Measurements from ENCODE around the gene DNAH17.

Gene DNAH17

DNA sequence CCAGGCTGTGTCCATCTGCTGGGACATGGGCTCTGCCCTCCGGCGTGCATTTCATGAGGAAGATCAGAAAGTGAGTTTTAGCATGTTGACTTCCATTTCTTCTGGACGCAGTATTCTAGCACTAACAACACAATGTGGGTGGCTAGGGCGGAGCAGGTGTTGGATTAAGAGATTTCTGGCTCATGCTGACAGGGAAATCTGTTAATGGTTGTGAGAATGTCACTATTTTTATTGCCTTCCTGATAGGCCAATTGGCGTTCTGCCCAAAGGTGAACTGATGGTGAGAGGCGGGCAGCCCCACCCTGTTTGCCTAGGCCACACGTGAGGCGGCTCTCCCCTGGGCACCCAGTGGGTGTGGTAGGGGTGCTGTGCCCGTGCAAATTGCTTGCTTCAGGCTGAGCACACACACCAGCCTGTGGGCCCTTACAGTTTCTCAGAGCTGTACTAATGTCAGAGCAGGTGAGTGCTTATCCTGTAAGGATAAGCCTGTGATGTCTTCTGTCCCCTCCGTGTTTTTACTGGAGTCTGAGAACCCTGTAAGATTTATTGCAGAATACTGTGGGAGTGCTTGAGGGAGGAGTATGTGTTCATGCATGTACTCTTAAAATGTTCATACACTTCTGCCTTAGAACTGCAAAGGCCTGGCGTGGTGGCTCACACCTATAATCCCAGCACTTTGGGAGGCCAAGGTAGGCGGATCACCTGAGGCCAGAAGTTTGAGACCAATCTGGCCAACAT, 167.8 kb downstream of the DNAH17 start:
- no peak overlapping the region for H3K27ac ChIP-seq (ENCODE audit: low read length)

DNA sequence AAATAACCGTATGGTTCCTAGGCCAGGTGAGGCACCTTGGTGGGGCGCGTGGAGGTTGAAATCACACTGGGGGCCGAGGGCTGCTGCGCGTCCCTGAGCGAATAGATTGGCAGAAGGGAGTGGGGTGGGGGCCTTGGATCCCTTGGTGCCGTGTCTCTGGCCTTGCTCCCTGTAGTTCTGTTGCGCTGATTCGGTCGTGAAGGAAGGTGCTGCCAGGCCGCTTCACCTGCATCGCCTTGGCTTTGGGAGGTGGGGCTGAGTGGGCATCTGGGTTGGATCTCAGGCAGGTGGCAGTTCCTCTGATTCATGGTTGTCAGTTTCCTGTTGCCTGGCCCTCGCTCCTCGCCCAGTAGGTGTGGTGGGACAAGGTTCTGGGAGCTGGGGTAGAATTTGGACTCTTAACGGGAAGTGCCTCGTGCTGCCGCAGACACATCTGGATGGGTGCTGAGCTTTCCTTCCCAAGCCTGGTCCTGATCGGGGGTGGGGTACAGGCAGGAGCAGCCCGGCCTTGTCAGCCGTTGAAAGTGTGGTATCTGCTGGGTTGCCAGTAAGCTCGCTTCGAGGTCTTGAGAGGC, 168.6 kb downstream of the DNAH17 start:
- Histone ChIP-seq H3K27ac (ENCODE audit: low read length) (no peak overlapping the region), H3K4me1 (ENCODE audit: control insufficient read depth, insufficient read depth, low read length) (no peaks in the 10 kb centered on the region; the same call in 1 of the 2 replicates), H3K36me3 (ENCODE audit: control insufficient read depth, insufficient read depth, low read length) (peaks cover 27% of the 10 kb centered on the region), H3K27me3 (ENCODE audit: control insufficient read depth, insufficient read depth, low read length) (no peaks in the 10 kb centered on the region), H3K4me3 (ENCODE audit: low read length) (no peak overlapping the region), H3K9me3 (ENCODE audit: control insufficient read depth, insufficient read depth, low read length) (no peaks in the 10 kb centered on the region)
- no CpG with 5 or more reads among the region's 23 CpGs for WGBS (ENCODE audit: insufficient coverage, insufficient read length)
- DNase-seq (ENCODE audit: low read depth, low spot score) = no peak

More for the DNA sequence above, 167.8 kb downstream of the DNAH17 start:
- no peak for DNase-seq (ENCODE audit: low read depth, low spot score)
- Histone ChIP-seq H3K4me3 (ENCODE audit: low read length) (no peak overlapping the region), H3K27me3 (ENCODE audit: control insufficient read depth, insufficient read depth, low read length) (no peaks in the 10 kb centered on the region), H3K4me1 (ENCODE audit: control insufficient read depth, insufficient read depth, low read length) (no peaks in the 10 kb centered on the region; the same call in 1 of the 2 replicates), H3K9me3 (ENCODE audit: control insufficient read depth, insufficient read depth, low read length) (no peaks in the 10 kb centered on the region), H3K36me3 (ENCODE audit: control insufficient read depth, insufficient read depth, low read length) (peaks cover 22% of the 10 kb centered on the region)
- no CpG with 5 or more reads among the region's 12 CpGs for WGBS (ENCODE audit: insufficient coverage, insufficient read length)

GRCh38 chr17:78407387-78408000, 169.7 kb downstream of the DNAH17 start:
- H3K27ac ChIP-seq (ENCODE audit: low read length) = no peak overlapping the region
- no peaks in the 10 kb centered on the region; the same call in 1 of the 2 replicates for H3K4me1 ChIP-seq (ENCODE audit: control insufficient read depth, insufficient read depth, low read length)
- no peaks in the 10 kb centered on the region for H3K27me3 ChIP-seq (ENCODE audit: control insufficient read depth, insufficient read depth, low read length)
- DNase-seq (ENCODE audit: low read depth, low spot score) = no peak
- H3K9me3 ChIP-seq (ENCODE audit: control insufficient read depth, insufficient read depth, low read length) = no peaks in the 10 kb centered on the region
- H3K36me3 ChIP-seq (ENCODE audit: control insufficient read depth, insufficient read depth, low read length) = peaks cover 24% of the 10 kb centered on the region
- H3K4me3 ChIP-seq (ENCODE audit: low read length) = no peak overlapping the region
- WGBS (ENCODE audit: insufficient coverage, insufficient read length) = no CpG with 5 or more reads among the region's 7 CpGs

DNA sequence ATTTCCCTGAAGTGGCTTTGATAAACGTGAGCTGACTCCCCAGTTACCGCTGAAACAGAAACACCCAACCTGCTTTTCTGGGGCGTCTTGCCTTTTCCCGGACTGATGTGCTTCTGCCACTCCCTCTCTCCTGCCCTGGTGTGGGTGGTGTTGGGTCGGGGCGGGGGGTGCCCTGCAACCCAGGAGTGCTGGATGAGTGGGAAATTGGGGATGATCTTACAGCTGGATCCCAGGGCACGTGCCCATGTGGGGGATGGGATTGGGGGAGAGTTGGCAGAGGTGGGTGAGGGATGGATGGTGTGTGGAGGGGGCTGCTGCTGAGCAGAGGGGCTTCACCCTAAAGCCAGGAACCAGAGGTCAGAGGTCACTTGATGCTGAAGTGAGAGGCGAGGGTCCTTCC, 170.3 kb downstream of the DNAH17 start:
- Histone ChIP-seq H3K4me3 (ENCODE audit: low read length) (no peak overlapping the region), H3K36me3 (ENCODE audit: control insufficient read depth, insufficient read depth, low read length) (peaks cover 23% of the 10 kb centered on the region), H3K9me3 (ENCODE audit: control insufficient read depth, insufficient read depth, low read length) (no peaks in the 10 kb centered on the region), H3K4me1 (ENCODE audit: control insufficient read depth, insufficient read depth, low read length) (no peaks in the 10 kb centered on the region; the same call in 1 of the 2 replicates), H3K27ac (ENCODE audit: low read length) (no peak overlapping the region), H3K27me3 (ENCODE audit: control insufficient read depth, insufficient read depth, low read length) (no peaks in the 10 kb centered on the region)
- DNase-seq (ENCODE audit: low read depth, low spot score) = no peak
- WGBS (ENCODE audit: insufficient coverage, insufficient read length) = no CpG with 5 or more reads among the region's 8 CpGs

DNA sequence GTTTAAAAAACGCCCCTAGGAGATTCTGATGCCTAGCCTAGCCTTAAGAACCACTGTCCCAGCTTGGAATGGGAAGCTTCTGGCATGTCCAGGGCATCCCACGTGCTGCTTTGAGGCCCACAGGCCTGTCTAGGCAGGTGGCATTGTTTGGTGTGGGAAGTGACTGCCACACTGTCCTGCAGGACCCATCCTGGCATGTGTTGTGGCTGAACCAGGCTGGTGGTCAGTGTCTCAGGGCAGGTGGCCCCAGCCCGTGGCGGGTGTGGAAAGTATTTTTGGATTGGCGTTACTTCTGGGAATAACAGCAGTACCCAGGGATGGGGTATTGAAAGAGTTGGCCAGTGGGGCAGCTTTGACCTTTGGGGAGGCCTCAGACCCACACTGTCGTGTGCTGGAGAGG, 170.8 kb downstream of the DNAH17 start:
- WGBS (ENCODE audit: insufficient coverage, insufficient read length) = no CpG with 5 or more reads among the region's 6 CpGs
- H3K9me3 ChIP-seq (ENCODE audit: control insufficient read depth, insufficient read depth, low read length) = no peaks in the 10 kb centered on the region
- DNase-seq (ENCODE audit: low read depth, low spot score) = no peak
- H3K4me3 ChIP-seq (ENCODE audit: low read length) = no peak overlapping the region
- no peaks in the 10 kb centered on the region; the same call in 1 of the 2 replicates for H3K4me1 ChIP-seq (ENCODE audit: control insufficient read depth, insufficient read depth, low read length)
- H3K36me3 ChIP-seq (ENCODE audit: control insufficient read depth, insufficient read depth, low read length) = peaks cover 27% of the 10 kb centered on the region
- H3K27ac ChIP-seq (ENCODE audit: low read length) = no peak overlapping the region
- H3K27me3 ChIP-seq (ENCODE audit: control insufficient read depth, insufficient read depth, low read length) = no peaks in the 10 kb centered on the region

- no CpG with 5 or more reads among the region's 14 CpGs for WGBS (ENCODE audit: insufficient coverage, insufficient read length)
- Histone ChIP-seq H3K27ac (ENCODE audit: low read length) (no peak overlapping the region), H3K4me1 (ENCODE audit: control insufficient read depth, insufficient read depth, low read length) (no peaks in the 10 kb centered on the region; the same call in 1 of the 2 replicates), H3K4me3 (ENCODE audit: low read length) (no peak overlapping the region), H3K9me3 (ENCODE audit: control insufficient read depth, insufficient read depth, low read length) (no peaks in the 10 kb centered on the region), H3K36me3 (ENCODE audit: control insufficient read depth, insufficient read depth, low read length) (peaks cover 44% of the 10 kb centered on the region), H3K27me3 (ENCODE audit: control insufficient read depth, insufficient read depth, low read length) (no peaks in the 10 kb centered on the region)
- DNase-seq (ENCODE audit: low read depth, low spot score) = no peak
Observed at GRCh38 chr17:78403822-78404221, 173.4 kb downstream of the DNAH17 start.

- WGBS (ENCODE audit: insufficient coverage, insufficient read length) = no CpG with 5 or more reads among the region's 8 CpGs
- H3K36me3 ChIP-seq (ENCODE audit: control insufficient read depth, insufficient read depth, low read length) = peaks cover 52% of the 10 kb centered on the region
- no peak overlapping the region for H3K4me3 ChIP-seq (ENCODE audit: low read length)
- H3K27me3 ChIP-seq (ENCODE audit: control insufficient read depth, insufficient read depth, low read length) = no peaks in the 10 kb centered on the region
- H3K27ac ChIP-seq (ENCODE audit: low read length) = no peak overlapping the region
- H3K4me1 ChIP-seq (ENCODE audit: control insufficient read depth, insufficient read depth, low read length) = no peaks in the 10 kb centered on the region; the same call in 1 of the 2 replicates
- H3K9me3 ChIP-seq (ENCODE audit: control insufficient read depth, insufficient read depth, low read length) = no peaks in the 10 kb centered on the region
- no peak for DNase-seq (ENCODE audit: low read depth, low spot score)
Observed at GRCh38 chr17:78401891-78402290, 175.3 kb downstream of the DNAH17 start.

DNA sequence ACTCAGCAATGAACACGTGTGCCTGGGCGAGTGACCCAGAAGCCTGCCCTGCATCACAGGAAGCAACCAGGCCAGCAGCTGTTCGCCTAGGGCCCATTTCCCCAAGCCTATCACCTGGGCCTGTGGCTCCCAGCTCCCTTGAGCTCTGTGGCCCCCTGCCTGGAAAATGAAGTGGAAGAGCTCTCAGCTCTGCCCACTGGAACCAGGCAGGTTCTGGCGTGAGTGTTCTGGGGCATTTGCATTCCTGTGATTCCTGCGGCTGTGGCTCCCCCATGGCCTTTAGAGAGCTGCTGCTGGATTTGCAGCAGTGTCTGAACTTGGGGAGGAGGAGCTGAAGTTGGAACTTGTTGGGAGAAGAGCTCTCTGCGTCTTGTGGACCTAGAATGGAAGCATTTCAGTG, 175.9 kb downstream of the DNAH17 start:
- DNase-seq (ENCODE audit: low read depth, low spot score) = no peak
- Histone ChIP-seq H3K27me3 (ENCODE audit: control insufficient read depth, insufficient read depth, low read length) (no peaks in the 10 kb centered on the region), H3K4me3 (ENCODE audit: low read length) (no peak overlapping the region), H3K36me3 (ENCODE audit: control insufficient read depth, insufficient read depth, low read length) (peaks cover 50% of the 10 kb centered on the region), H3K27ac (ENCODE audit: low read length) (no peak overlapping the region), H3K9me3 (ENCODE audit: control insufficient read depth, insufficient read depth, low read length) (no peaks in the 10 kb centered on the region), H3K4me1 (ENCODE audit: control insufficient read depth, insufficient read depth, low read length) (no peaks in the 10 kb centered on the region; the same call in 1 of the 2 replicates)
- WGBS (ENCODE audit: insufficient coverage, insufficient read length) = no CpG with 5 or more reads among the region's 6 CpGs

GRCh38 chr17:78400581-78401240, 176.5 kb downstream of the DNAH17 start:
- DNase-seq (ENCODE audit: low read depth, low spot score) = no peak
- H3K4me1 ChIP-seq (ENCODE audit: control insufficient read depth, insufficient read depth, low read length) = no peaks in the 10 kb centered on the region; the same call in 1 of the 2 replicates
- H3K4me3 ChIP-seq (ENCODE audit: low read length) = no peak overlapping the region
- WGBS (ENCODE audit: insufficient coverage, insufficient read length) = no CpG with 5 or more reads among the region's 17 CpGs
- H3K9me3 ChIP-seq (ENCODE audit: control insufficient read depth, insufficient read depth, low read length) = no peaks in the 10 kb centered on the region
- H3K27ac ChIP-seq (ENCODE audit: low read length) = no peak overlapping the region
- no peaks in the 10 kb centered on the region for H3K27me3 ChIP-seq (ENCODE audit: control insufficient read depth, insufficient read depth, low read length)
- peaks cover 52% of the 10 kb centered on the region for H3K36me3 ChIP-seq (ENCODE audit: control insufficient read depth, insufficient read depth, low read length)

GRCh38 chr17:78399693-78400144, 177.5 kb downstream of the DNAH17 start:
- H3K4me3 ChIP-seq (ENCODE audit: low read length) = no peak overlapping the region
- H3K27me3 ChIP-seq (ENCODE audit: control insufficient read depth, insufficient read depth, low read length) = no peaks in the 10 kb centered on the region
- H3K27ac ChIP-seq (ENCODE audit: low read length) = no peak overlapping the region
- no peak for DNase-seq (ENCODE audit: low read depth, low spot score)
- WGBS (ENCODE audit: insufficient coverage, insufficient read length) = no CpG with 5 or more reads among the region's 6 CpGs
- H3K4me1 ChIP-seq (ENCODE audit: control insufficient read depth, insufficient read depth, low read length) = no peaks in the 10 kb centered on the region; the same call in 1 of the 2 replicates
- no peaks in the 10 kb centered on the region for H3K9me3 ChIP-seq (ENCODE audit: control insufficient read depth, insufficient read depth, low read length)
- H3K36me3 ChIP-seq (ENCODE audit: control insufficient read depth, insufficient read depth, low read length) = peaks cover 52% of the 10 kb centered on the region

All from iPS DF 6.9 (cell line).